ENCODE results near the gene TANC1. TPM values are rescaled to one million over a fixed set of nuclear protein-coding genes. Genes with fewer than 3 reads are reported as not detected.

TANC1 gene
- total and polyA plus RNA-seq, 3 donors from 2014 or later = 8.6 to 19.3 (median 16.2) TPM

GRCh38 chr2:158955842-158956365 lies 12.5 kb upstream of the TANC1 start:
- no peaks in the 10 kb centered on the region for H3K36me3 ChIP-seq (ENCODE audit: low read depth, missing control alignments)
- H3K4me1 ChIP-seq = peaks cover 11% of the 10 kb centered on the region
- H3K9me3 ChIP-seq = no peaks in the 10 kb centered on the region
- no peak for DNase-seq
- H3K4me3 ChIP-seq = no peak overlapping the region
- TF ChIP-seq POLR2A (IDR thresholded peaks at IDR 0.05) = no peak
- H3K27ac ChIP-seq = no peak overlapping the region
- intact Hi-C loops (cut with DNase I; ENCODE audit: low total_unique reads) = no loop called here
- no peaks in the 10 kb centered on the region for H3K27me3 ChIP-seq
- 63 to 72% methylated on average over 2 of the region's 2 CpGs for WGBS, 2 donors

GRCh38 chr2:158958365-158958764 lies 10.1 kb upstream of the TANC1 start:
- H3K9me3 ChIP-seq = no peaks in the 10 kb centered on the region
- 100% methylated on average over 1 of the region's 1 CpG for WGBS, 2 donors
- peaks cover 10% of the 10 kb centered on the region for H3K4me1 ChIP-seq
- H3K27ac ChIP-seq = no peak overlapping the region
- H3K4me3 ChIP-seq = no peak overlapping the region
- no peak for DNase-seq
- TF ChIP-seq POLR2A (IDR thresholded peaks at IDR 0.05) (no peak), CTCF (IDR thresholded peaks at IDR 0.05) (no peak)
- intact Hi-C loops (cut with DNase I; ENCODE audit: low total_unique reads) = no loop called here
- no peaks in the 10 kb centered on the region for H3K36me3 ChIP-seq (ENCODE audit: low read depth, missing control alignments)
- H3K27me3 ChIP-seq = no peaks in the 10 kb centered on the region

GRCh38 chr2:158960193-158960592 lies 8.2 kb upstream of the TANC1 start:
- Histone ChIP-seq H3K27me3 (no peaks in the 10 kb centered on the region), H3K9me3 (no peaks in the 10 kb centered on the region), H3K4me3 (no peak overlapping the region), H3K4me1 (no peaks in the 10 kb centered on the region), H3K36me3 (ENCODE audit: low read depth, missing control alignments) (no peaks in the 10 kb centered on the region), H3K27ac (no peak overlapping the region)
- intact Hi-C loops (cut with DNase I; ENCODE audit: low total_unique reads) = no loop called here
- no peak for TF ChIP-seq CTCF (IDR thresholded peaks at IDR 0.05)
- no peak for TF ChIP-seq POLR2A (IDR thresholded peaks at IDR 0.05)
- DNase-seq = no peak
- 74 to 96% methylated on average over 2 of the region's 2 CpGs for WGBS, 2 donors

GRCh38 chr2:158962074-158962473 lies 6.4 kb upstream of the TANC1 start:
- intact Hi-C loops (cut with DNase I; ENCODE audit: low total_unique reads) = no loop called here
- Histone ChIP-seq H3K9me3 (no peaks in the 10 kb centered on the region), H3K27ac (no peak overlapping the region), H3K27me3 (no peaks in the 10 kb centered on the region), H3K36me3 (ENCODE audit: low read depth, missing control alignments) (no peaks in the 10 kb centered on the region), H3K4me1 (no peaks in the 10 kb centered on the region), H3K4me3 (no peak overlapping the region)
- 87 to 91% methylated on average over 1 of the region's 1 CpG for WGBS, 2 donors
- no peak for DNase-seq
- TF ChIP-seq POLR2A (IDR thresholded peaks at IDR 0.05) (no peak), CTCF (IDR thresholded peaks at IDR 0.05) (no peak)

- TF ChIP-seq CTCF (IDR thresholded peaks at IDR 0.05) (no peak), POLR2A (IDR thresholded peaks at IDR 0.05) (no peak)
- WGBS, 2 donors = 83 to 86% methylated on average over 3 of the region's 3 CpGs
- intact Hi-C loops (cut with DNase I; ENCODE audit: low total_unique reads) = no loop called here
- H3K27ac ChIP-seq = no peak overlapping the region
- no peaks in the 10 kb centered on the region for H3K27me3 ChIP-seq
- no peak for DNase-seq
- H3K4me3 ChIP-seq = no peak overlapping the region
- H3K36me3 ChIP-seq (ENCODE audit: low read depth, missing control alignments) = no peaks in the 10 kb centered on the region
- no peaks in the 10 kb centered on the region for H3K4me1 ChIP-seq
- no peaks in the 10 kb centered on the region for H3K9me3 ChIP-seq
Observed at GRCh38 chr2:158963071-158963470, 5.4 kb upstream of the TANC1 start.

All from testis (tissue), 3 donors.